ENCODE results near the gene RMI2. TPM values are rescaled to one million over a fixed set of nuclear protein-coding genes. Genes with fewer than 3 reads are reported as not detected.
A peak's percentile ranks its signal among the peaks of the same experiment; 100 is the strongest.

The RMI2 gene
- total RNA-seq, 2 donors from 2014 or later = 55.2 to 62.3 TPM

- H3K36me3 ChIP-seq (ENCODE audit: control insufficient read depth, insufficient read depth, low read length) = no peaks in the 10 kb centered on the region
- Mint-ChIP-seq H3K9me3 (no peaks in the 10 kb centered on the region), H3K4me1 (no peaks in the 10 kb centered on the region), H3K36me3 (ENCODE audit: low read depth) (no peaks in the 10 kb centered on the region), H3K4me3 (no peak overlapping the region), H3K27ac (no peak overlapping the region), H3K27me3 (ENCODE audit: insufficient read depth) (peaks cover 2% of the 10 kb centered on the region)
- no peaks in the 10 kb centered on the region for H3K27me3 ChIP-seq (ENCODE audit: control insufficient read depth, insufficient read depth, low read length, poor library complexity, severe bottlenecking)
- H3K4me3 ChIP-seq (ENCODE audit: low read length) = no peak overlapping the region
- 87 to 93% methylated on average over 2 to 3 of the region's 3 CpGs for WGBS, 2 experiments (ENCODE audit: insufficient coverage in 1 of 2, insufficient read length in 1 of 2)
- no peaks in the 10 kb centered on the region for H3K9me3 ChIP-seq (ENCODE audit: control insufficient read depth, low read length)
- no peak overlapping the region for H3K27ac ChIP-seq (ENCODE audit: low read depth, low read length)
- no peak for DNase-seq
- H3K4me1 ChIP-seq (ENCODE audit: control insufficient read depth, insufficient read depth, low read length) = no peaks in the 10 kb centered on the region
- no peak overlapping the region for H3K9ac ChIP-seq (ENCODE audit: extremely low read depth, low read length, poor library complexity, severe bottlenecking)
- no peak for TF ChIP-seq CTCF (conservative IDR thresholded peaks at IDR 0.05)
Measured at GRCh38 chr16:11394593-11394960, 49.3 kb downstream of the RMI2 start.

- Histone ChIP-seq H3K27me3 (ENCODE audit: control insufficient read depth, insufficient read depth, low read length, poor library complexity, severe bottlenecking) (no peaks in the 10 kb centered on the region), H3K4me1 (ENCODE audit: control insufficient read depth, insufficient read depth, low read length) (no peaks in the 10 kb centered on the region), H3K9ac (ENCODE audit: extremely low read depth, low read length, poor library complexity, severe bottlenecking) (no peak overlapping the region), H3K9me3 (ENCODE audit: control insufficient read depth, low read length) (no peaks in the 10 kb centered on the region), H3K27ac (ENCODE audit: low read depth, low read length) (no peak overlapping the region), H3K4me3 (ENCODE audit: low read length) (no peak overlapping the region), H3K36me3 (ENCODE audit: control insufficient read depth, insufficient read depth, low read length) (no peaks in the 10 kb centered on the region)
- 80 to 81% methylated on average over 20 to 22 of the region's 22 CpGs for WGBS, 2 experiments (ENCODE audit: insufficient coverage in 1 of 2, insufficient read length in 1 of 2)
- TF ChIP-seq CTCF (conservative IDR thresholded peaks at IDR 0.05) = no peak
- no peaks in the 10 kb centered on the region for H3K9me3 Mint-ChIP-seq
- no peak overlapping the region for H3K27ac Mint-ChIP-seq
- DNase-seq = peak; percentile 48
- H3K36me3 Mint-ChIP-seq (ENCODE audit: low read depth) = no peaks in the 10 kb centered on the region
- H3K27me3 Mint-ChIP-seq (ENCODE audit: insufficient read depth) = no peaks in the 10 kb centered on the region
- H3K4me1 Mint-ChIP-seq = no peaks in the 10 kb centered on the region
- no peak overlapping the region for H3K4me3 Mint-ChIP-seq
Measured at GRCh38 chr16:11395008-11395948, 50.0 kb downstream of the RMI2 start.

- Mint-ChIP-seq H3K27me3 (ENCODE audit: insufficient read depth) (no peaks in the 10 kb centered on the region), H3K4me3 (no peak overlapping the region), H3K4me1 (no peaks in the 10 kb centered on the region), H3K9me3 (no peaks in the 10 kb centered on the region), H3K36me3 (ENCODE audit: low read depth) (no peaks in the 10 kb centered on the region), H3K27ac (no peak overlapping the region)
- Histone ChIP-seq H3K36me3 (ENCODE audit: control insufficient read depth, insufficient read depth, low read length) (no peaks in the 10 kb centered on the region), H3K9me3 (ENCODE audit: control insufficient read depth, low read length) (no peaks in the 10 kb centered on the region), H3K4me1 (ENCODE audit: control insufficient read depth, insufficient read depth, low read length) (no peaks in the 10 kb centered on the region), H3K4me3 (ENCODE audit: low read length) (no peak overlapping the region), H3K9ac (ENCODE audit: extremely low read depth, low read length, poor library complexity, severe bottlenecking) (no peak overlapping the region), H3K27me3 (ENCODE audit: control insufficient read depth, insufficient read depth, low read length, poor library complexity, severe bottlenecking) (no peaks in the 10 kb centered on the region), H3K27ac (ENCODE audit: low read depth, low read length) (no peak overlapping the region)
- no peak for TF ChIP-seq CTCF (conservative IDR thresholded peaks at IDR 0.05)
- DNase-seq = no peak
- 45% methylated on average over 3 of the region's 3 CpGs; no CpG with 5 or more reads in 1 of the 2 experiments for WGBS, 2 experiments (ENCODE audit: insufficient coverage in 1 of 2, insufficient read length in 1 of 2)
Measured at GRCh38 chr16:11395949-11396240, 50.6 kb downstream of the RMI2 start.

Data from endodermal cell (in vitro differentiated cells).